NCI-H748 (cell line): ENCODE data around the gene GGT6.

Experiments used
- DNase-seq: peaks from one replicate; lab custom pipeline; 2025; ENCODE audit not compliant: unreplicated experiment; lab: John Stamatoyannopoulos, UW

The GGT6 gene

DNA sequence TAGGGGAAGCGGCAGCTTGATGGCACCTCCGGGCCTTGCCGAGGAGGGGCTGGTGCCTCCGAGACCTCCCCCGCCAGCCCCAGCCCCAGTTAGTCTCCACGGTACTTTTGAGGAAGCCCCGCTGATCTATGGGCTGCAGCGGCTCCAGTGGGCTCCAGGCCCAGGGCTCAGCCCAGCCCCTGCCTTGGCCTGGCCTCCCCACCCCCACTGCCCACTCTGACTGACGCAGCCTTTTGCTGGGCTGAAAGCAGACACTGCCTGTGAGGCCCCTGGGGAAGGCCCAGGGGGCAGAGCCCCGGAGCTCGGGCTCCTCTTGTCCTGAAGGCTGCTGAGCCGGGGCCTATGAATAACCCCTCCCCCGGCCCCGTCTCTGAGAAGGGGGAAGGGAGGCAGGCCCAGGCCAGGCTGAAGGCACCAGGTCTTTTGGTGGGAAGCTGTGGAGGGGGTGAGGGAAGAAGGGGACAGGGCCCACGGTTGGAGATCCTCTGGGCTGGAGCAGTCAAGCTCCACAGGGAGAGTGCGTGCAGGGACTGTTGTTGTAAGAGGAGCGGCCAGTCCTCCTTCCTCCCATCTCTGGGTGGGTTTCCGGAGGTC lies 16.4 kb upstream of the GGT6 start:
- DNase-seq = no peak

DNA sequence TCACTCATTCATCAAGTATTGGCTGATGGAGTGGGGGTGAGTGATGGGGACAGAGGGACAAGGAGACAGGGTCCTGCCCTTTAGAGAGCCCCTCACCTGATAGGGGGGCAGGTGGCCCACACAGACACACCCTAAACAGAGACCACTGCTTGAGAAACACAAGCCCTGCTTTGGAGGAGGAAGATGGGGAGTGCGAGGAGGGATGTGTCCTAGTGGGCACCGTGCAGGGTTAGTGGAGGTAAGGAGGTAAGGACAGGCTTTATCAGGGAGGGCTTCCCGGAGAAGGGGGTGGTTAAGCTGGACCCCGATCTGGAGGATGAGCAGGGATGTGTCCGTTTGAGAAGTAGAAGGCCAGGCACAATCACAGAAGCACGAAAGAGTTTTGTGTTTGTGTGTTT lies 15.8 kb upstream of the GGT6 start:
- no peak for DNase-seq

DNA sequence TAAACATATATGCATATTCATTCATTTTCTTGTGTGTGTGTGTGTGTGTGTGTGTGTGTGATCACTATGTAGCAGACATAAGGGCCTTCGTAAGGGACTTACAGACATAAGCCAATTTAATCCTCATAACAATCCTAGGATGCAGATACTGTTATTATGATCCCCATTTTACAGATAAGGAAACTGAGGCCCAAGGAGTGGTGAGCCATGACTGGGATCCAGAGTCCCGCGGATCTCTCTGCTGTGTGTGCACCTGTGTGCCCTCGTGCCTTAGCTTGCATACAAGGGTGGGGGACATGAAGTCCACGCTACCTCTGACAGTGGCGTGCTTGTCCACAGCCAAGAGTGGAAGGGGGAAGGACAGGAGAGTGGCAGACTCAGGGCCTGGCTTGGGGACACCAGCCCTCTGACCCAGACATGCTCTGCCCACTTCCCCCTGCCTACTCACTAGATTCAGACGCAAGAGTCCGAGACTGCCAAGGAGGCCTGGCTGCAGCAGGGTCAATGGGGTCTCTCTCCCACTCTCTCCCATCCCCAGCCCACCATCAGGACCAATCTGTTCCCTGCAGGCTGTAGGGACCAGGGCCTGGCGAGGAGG lies 14.2 kb upstream of the GGT6 start:
- DNase-seq = no peak

DNA sequence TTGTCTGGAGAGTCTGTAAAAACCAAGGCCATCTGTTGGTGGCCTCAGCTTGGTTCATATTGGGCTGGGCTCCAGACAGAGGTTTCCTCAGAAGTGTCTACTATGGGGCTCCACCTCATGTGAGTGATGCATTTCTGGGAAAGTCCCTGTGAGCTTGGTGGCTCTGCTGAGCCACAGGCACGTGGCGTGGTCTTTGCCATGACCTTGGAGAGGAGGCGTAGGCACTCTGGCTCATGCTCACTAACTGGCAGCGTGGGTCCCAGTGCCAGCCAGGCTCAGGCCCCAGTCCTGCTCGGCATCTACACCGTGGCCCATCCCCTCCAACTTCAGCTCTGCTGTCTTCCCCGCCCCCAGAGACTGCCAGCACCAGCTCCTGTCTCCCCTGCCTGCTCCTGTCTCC lies 13.3 kb upstream of the GGT6 start:
- no peak for DNase-seq

DNA sequence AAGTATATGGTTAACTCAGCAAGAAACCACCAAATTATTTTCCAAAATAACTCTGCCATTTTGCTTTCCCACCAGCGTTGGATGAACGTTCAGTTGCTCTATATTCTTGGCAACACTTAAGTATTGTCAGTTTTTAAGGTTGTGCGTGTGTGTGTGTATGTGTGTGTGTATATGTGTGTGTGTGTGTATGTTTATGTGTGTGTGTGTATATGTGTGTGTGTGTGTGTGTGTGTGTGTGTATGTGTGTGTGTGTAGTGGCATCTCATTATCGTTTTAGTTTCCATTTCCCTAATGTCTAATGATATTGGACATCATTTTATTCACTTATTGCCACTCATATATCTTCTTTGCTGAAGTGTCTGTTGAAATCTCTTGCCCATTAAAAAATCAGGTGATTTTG lies 12.7 kb upstream of the GGT6 start:
- DNase-seq = no peak

DNA sequence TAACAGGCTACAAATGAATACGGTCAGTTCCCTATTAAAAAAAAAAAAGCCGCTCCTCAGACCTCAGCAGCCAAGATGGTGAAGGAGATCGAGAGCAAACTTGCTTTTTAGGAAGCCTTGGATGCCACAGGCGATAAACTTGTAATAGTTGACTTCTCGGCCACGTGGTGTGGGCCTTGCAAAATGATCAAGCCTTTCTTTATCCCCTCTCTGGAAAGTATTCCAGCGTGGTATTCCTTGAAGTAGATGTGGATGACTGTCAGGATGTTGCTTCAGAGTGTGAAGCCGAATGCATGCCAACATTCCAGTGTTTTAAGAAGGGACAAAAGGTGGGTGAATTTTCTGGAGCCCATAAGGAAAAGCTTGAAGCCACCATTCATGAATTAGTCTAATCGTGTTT lies 11.8 kb upstream of the GGT6 start:
- DNase-seq = no peak

DNA sequence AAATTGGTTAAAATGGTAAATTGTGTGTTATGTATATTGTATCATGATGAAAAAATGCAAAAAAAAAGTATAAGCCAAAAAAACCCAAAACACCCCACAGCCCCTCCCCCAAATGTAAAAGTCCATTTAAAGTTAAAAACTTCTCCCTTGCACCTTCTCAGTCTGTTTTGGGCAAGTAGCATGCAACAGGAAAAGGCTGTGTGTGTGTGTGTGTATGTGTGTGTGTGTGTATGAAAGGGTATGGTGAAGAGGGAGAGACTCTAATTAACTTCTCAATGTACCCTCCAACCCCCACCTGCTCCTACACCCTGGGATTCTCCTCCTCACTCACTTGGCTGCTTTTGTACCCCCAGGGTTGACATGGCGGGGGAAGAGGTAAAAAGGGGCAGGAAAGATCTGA lies 9.2 kb upstream of the GGT6 start:
- DNase-seq = no peak

DNA sequence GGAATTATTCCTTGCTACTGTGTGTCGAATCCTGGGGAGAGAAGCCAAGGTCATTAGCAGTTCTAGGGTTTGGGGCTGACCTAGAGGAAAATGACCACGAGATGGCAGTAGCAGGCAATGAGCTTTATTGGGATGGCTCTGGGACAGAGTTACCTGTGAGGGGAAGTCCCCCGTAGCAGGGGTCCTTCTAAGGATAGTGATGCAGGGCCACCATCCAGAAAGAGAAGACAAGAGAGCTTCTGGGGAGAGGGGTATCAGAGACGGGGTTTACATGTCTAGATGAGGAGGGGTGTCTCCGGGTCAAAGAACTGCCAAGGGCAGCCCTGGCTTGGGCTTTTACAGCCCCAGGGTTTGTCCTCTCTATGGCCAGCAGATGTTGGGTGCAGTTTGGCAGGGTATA lies 6.4 kb upstream of the GGT6 start:
- peak; percentile 80 for DNase-seq

DNA sequence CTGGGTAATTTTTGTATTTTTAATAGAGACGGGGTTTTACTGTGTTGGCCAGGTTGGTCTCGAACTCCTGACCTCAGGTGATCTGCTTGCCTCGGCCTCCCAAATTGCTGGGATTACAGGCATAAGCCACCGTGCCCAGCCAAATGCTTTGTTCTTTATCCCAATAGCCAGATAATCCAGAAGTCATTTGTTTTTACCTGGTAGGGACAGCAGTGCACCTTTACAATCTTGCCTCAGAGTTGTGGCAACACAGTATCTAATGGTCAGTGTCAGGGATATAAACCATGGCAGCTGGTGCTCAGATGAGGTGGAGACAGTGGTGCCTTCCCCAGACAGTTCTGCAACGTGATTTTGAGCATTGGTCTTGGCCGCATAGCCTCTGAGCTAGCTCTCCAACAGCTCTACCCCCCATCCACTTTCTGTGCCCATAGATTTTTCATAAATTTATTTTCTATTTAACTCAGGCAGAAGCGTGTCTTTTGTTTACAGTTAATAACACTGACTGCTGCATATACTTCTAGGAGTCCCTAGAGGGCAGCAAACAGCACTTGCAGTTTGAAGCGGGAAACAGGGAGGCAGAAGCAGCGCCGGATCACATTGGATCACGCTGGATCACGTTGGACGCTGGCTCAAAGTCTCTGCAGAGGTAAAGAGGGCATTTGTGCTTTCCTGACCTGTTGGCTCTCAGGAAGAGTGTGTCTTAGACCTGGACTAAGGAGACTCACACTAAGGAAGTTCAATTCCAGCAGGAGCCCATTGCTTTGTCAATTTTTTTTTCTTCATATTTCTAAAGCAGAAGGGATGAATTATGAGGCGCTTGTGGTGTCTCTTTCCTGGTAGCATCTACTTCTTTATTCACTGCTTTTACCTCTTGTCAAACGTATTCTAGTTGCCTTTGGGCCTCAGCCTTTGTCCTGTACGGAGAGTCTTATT lies 5.1 kb upstream of the GGT6 start:
- DNase-seq = peak; percentile 90

DNA sequence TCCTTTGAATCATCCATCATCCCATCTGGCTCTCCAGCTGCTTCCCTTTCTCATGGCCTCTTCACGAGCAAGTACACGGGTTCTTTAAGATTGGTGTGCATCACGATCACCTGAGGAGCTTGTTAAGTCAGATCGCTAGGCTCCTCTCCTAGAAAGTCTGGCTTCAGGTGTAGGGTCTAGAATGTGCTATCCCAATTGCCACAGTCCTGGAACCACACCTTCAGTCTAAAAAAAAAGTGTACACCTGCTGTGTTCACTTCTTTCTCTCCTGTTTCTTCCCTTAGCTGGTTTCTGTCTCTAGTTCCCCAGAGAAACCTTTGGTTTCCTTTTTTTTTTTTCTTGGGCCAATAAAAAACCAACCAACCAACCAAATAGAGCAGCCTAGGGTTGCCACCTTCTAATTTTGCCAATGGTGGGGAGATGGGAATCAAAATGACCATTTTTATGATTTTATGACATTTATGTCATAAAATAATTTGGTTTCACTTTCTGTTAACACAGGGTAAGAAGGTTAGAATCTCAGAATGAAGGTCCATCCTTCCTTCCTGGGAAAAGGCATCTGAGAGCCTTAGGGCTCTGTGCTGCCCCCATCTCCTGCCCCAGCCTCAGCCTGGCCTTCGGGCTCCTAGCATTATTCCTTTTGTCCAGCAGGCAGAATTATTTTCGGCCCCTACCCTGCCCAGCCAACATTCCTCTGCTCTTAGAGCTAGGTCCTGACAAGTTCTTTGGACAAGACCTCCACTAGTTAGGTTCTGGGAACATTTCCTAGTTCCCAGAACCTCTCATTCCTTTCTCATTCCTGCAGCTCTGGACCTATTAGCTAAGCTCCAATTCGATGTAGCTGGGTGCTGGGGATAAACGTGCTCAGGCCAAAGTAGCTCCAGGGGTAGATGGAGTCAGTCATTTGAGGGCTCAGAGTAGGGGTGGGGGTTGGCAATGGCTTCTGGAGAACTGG lies 1.9 kb upstream of the GGT6 start:
- DNase-seq = no peak

DNA sequence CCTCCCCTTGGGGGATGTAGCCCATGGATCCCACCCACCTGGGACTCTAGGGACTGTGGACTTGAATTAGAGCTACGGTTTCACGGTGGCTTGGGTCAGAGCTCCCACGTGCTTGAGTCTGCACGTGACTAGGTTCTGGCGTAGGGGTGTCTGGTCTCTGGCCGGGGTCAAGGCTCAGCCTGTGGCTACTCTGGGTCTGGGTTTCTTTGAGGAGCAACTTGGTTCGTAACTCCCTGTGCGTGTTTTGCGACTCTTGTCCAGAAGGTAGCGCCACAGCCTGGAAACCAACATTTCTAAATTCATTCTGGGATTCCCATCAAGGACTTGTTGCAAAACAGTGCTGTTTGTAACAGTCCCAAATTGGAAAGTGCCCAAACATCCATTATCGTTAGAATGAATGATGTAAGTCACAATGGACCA lies 470 bp upstream of the GGT6 start:
- no peak for DNase-seq

DNA sequence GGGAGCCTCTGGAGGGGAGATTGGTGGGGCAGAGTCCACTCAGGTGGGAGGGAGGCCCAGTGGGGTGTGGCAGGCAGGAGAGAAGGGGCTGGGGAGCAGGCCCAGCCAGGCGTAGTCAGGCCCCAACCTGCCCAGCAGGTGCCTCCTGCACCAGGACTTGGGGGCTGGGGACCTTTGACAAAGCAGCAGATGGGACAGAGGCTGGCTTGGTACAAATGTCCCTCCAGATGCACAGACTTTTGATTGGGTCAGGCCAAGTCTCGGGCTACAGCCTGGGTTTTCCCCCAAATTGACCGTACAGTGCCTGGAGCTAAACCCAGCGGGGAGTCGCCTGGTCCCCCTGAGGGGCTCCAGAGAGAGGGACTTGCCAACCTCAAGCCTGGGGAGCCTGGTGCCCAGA lies 411 bp downstream of the GGT6 start:
- no peak for DNase-seq

DNA sequence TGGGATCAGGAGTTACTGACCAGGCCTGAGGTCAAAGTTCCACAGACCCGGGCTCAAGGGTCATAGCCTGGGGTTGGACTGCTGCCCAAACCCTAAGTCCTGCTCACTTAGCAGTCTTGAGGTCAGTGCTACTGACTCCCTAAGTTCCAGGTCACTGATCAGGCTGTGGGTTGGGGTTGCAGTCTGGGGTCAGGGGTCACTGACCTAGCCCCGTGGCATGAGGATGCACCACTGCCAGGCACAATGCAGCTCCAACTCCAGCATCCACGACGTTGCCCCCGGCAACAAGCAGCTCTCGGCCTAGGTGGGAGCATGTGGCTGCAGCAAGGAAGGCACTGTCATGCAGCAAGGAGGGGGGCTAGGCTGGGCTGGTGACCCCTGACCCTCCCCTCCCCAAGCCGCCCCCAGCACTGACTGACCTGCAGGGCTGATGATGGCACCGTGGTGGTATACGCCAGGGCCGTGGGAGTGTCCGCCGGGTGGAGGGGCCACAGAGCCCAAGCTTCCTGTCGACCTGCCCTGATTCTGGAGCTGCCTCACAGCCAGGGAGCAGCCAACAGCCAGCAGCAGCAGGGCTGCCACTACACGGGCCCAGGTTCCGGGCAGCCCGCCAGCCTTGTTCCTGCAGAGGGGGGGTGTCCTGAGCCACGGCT lies 1.1 kb downstream of the GGT6 start:
- no peak for DNase-seq

DNA sequence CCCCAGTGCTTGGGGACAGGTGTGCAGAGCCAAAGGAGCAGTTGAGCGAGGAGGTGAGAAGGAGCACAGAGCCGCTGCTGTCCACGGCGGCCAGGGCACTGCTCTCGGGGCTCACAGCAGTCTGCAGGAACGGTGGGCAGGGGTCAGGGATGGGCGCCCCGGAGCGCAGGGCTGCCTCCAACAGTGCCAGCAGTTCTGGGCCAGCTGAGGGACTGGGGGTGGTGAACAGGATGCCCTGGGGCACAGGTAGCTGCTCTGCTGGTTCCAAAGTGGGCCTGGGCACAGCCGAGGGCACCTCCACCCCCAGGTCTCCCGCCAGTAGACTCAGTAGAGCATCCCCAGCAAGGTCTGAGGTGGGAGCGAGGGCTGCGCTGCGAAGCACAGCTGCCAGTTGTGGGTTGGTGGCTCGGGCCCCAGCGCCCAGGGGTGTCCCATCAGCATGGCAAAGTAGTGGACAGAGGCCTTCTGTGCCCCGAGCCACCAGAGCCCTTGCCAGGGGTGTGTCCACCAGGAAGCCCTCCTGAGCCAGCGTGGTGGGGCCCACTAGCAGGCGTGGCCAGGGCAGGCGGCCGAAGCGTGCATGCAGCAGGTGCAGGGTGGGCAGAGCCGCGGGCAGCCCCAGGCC lies 1.9 kb downstream of the GGT6 start:
- DNase-seq = no peak

DNA sequence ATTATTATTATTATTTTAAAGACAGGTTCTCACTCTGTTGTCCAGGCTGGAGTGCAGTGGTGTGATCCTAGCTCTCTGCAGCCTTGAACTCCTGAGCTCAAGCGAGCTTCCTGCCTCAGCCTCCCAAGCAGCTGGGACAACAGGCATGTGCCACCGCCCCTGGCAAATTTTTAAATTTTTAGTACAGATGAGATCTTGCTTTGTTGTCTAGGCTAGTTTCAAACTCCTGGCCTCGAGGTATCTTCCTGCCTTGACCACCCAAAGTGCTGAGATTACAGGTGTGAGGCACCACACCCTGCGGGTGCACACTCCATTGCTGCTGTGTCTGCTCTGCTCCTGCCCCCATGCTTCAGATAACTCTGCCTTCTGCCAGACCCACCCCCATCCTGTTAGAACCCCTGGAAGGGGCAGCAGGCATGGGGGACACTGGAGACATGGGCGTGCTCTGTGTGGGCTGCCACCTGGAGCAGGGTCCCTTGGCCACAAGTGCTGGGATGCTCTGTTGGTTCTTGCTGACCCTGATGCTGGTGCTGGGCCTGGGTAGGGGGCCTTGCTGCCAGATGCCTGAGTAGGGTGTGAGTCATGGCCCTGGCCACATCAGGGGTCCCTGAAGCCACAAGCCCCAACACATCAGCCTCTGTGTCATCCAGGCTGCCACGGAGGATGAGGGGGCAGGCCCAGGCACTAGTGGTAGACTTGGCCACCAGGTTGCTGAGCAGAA lies 2.6 kb downstream of the GGT6 start:
- no peak for DNase-seq

DNA sequence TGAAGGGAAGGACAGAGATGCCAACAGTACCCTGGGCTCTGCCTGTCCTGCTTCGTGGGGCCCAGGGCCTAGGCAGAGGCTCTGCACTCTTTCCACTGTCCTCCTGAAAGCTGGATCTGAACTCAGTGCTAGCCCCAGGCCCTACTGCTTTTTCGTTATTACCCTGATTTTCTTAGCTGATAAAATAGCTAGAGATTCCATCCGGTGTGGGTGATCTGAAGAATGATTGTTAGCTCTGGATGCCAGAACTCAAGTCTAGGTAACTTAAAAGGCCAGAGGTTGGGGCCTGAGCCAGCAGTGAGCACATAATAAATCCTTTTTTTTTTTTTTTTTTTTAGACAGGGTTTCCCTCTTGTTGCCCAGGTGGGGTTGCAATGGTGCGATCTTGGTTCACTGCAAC lies 3.4 kb downstream of the GGT6 start:
- no peak for DNase-seq

DNA sequence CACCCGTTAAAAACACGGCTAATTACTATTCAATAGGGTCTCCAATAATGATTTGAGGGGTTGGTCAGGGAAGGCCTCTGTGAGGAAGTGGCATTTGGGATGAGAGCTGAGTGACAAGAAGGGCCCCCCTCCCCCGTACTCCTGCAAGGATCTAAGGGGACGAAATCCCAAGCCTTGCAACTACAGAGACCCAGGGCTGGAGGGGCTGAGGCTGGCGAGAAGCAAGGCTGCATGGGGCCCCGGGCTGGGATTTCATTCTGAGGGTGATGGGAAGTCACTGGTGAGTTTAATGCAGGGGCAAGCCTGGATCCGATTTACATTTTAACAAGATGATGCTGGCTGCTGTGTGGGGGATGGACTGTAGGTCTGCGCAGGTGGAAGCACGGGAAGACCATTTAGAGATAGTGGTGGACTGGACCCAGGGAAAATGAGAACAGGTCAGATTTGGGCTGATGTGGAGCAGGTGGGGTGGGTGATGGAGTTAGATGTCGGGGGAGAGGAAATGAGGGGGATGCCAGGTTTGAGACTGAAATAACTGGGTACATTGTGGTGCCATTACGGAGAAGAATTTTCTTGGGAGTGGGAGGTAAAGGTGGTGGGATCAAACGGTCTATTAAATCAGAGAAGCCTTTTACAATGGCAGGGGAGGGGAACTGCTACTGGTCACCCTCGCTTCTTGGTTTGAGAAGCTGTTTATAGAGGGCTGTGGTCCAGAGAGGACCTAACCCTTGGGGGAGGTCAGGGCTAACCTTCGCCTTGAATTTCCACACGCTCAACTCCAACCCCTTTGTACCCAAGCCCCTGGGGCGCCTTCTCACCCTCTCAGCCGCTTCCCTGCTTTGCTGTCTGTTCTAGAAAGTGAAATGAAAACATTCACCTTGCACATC lies 4.3 kb downstream of the GGT6 start:
- no peak for DNase-seq

DNA sequence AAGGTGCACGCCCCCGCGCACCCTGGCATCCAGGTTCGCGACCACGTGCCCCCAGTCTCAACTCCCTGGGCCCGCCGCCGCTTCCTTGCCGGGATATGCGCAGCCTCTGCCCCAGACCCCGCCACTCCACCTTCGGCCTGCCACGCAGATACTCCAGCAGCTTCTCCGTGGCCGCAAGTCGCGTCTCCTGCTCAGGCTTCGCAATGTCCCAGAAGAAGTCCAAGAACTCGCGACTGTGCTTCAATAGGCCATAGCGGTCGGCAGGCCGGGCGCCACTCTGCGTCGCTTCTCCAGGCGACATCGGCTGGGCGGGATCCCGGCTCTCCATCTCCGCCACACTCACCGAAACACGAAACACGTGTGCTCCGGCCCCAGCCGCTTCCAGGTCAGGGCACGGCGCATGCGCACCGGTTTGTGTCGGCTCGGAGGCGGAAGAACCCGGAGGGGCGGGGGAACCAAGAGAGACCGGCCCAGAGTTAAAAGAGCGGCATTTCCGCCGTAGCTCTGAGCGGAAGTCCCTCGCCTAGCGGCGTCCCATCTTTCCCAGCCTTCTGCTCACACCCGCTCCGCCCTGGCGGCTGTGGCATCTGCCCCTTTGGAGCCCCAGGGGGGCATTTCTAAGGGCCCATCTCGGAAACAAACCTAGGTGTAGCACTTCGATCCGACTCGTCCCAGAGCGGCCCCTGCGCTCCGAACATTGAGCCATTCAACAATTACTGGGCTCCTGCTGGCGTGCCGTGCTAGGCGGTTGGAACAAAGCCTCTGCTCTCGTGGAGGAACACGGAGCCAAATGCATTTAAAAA lies 5.2 kb downstream of the GGT6 start, which contains the start of gene MYBBP1A:
Gene MYBBP1A (minus strand): TSS at position 388 of the 803 bp plus-strand sequence. CDS start 60 bp downstream, at position 328.
- peak; percentile 99 for DNase-seq
